ENCODE results near the gene FOXL2NB.

- TF ChIP-seq, protein P1, sequence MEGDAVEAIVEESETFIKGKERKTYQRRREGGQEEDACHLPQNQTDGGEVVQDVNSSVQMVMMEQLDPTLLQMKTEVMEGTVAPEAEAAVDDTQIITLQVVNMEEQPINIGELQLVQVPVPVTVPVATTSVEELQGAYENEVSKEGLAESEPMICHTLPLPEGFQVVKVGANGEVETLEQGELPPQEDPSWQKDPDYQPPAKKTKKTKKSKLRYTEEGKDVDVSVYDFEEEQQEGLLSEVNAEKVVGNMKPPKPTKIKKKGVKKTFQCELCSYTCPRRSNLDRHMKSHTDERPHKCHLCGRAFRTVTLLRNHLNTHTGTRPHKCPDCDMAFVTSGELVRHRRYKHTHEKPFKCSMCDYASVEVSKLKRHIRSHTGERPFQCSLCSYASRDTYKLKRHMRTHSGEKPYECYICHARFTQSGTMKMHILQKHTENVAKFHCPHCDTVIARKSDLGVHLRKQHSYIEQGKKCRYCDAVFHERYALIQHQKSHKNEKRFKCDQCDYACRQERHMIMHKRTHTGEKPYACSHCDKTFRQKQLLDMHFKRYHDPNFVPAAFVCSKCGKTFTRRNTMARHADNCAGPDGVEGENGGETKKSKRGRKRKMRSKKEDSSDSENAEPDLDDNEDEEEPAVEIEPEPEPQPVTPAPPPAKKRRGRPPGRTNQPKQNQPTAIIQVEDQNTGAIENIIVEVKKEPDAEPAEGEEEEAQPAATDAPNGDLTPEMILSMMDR (conservative IDR thresholded peaks at IDR 0.05; ENCODE audit: low read length): no peak
- no peak for TF ChIP-seq EZH2phosphoT487 (IDR thresholded peaks at IDR 0.05; ENCODE audit: borderline replicate concordance)
Observed at GRCh38 chr3:138938056-138938876, 8.8 kb upstream of the FOXL2NB start.

All from Loucy (cell line).